ENCODE measurements around the gene LAMA5. TPM values are rescaled to one million over a fixed set of nuclear protein-coding genes. Genes with fewer than 3 reads are reported as not detected.

Gene LAMA5
- total and polyA plus RNA-seq, 4 donors = 116 to 315 (median 244) TPM

DNA sequence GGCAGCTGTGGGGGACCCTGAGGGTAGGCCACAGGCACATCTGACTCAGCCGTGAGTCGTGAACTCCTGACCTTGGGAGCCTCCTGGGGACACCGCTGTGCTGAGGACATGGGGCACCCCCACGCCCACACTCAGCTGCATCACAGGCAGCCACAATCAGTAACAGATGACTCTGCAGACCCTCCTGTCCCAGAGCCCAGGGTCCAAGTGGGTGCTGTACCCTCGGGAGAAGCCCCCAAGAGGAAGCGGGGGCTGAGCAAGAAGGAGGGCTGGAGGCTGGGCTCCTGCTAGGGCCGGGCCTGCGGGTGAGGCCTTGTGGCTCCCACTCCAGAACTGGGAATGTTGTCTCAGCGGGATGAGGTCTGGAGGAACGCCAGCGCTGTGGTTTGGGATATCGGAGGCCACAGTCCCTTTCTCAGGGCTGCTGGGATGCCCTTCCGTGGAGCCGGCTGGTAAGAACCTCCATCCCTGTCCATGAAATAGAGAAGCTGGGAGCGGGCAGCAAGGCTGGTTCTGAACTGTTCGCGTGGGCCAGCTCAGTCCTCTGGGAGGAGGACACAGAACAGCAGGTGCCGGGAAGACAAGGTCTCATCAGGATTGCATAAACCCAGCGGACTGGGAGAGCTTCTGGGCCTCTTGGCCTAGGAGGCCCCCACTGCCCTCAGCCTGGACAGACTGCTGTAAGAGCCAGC lies 3.1 kb upstream of the LAMA5 start:
- peak in 2 of 3 donors; percentile 44 to 68 for DNase-seq

DNA sequence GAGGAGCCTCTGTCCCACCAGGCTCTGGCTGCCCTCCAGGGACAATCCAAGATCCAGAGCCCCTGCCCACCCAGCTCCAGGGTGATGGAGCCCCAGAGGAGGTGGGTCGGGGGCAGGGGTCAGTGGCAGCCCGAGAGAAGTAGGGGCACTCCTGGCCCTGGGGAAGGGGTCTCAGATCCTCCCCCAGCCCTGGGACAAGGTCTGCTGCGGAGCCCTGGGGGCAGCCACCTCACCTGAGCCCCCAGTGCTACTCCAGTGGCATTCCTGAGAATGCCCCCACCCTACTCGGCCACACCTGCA lies 2.7 kb upstream of the LAMA5 start:
- 64 to 75% methylated on average over 4 of the region's 4 CpGs for WGBS, 2 donors
- no peaks in the 10 kb centered on the region for H3K9me3 ChIP-seq (ENCODE audit: control insufficient read depth in 4 of 4, insufficient read depth in 3 of 4, low read length in 3 of 4)
- no peak overlapping the region for H3K4me3 ChIP-seq
- peaks cover 0 to 58% (median 39%) of the 10 kb centered on the region in 5 donors for H3K4me1 ChIP-seq (ENCODE audit: control insufficient read depth in 5 of 5, insufficient read depth in 5 of 5, low read length in 5 of 5)
- ATAC-seq (ENCODE audit: insufficient read depth, low FRiP score) = no peak
- no peaks in the 10 kb centered on the region for H3K36me3 ChIP-seq (ENCODE audit: control insufficient read depth in 4 of 4, insufficient read depth in 4 of 4, low read length in 4 of 4)
- no peaks in the 10 kb centered on the region for H3K27me3 ChIP-seq (ENCODE audit: control insufficient read depth in 3 of 3, insufficient read depth in 3 of 3, low read length in 2 of 3)
- TF ChIP-seq, protein P1, sequence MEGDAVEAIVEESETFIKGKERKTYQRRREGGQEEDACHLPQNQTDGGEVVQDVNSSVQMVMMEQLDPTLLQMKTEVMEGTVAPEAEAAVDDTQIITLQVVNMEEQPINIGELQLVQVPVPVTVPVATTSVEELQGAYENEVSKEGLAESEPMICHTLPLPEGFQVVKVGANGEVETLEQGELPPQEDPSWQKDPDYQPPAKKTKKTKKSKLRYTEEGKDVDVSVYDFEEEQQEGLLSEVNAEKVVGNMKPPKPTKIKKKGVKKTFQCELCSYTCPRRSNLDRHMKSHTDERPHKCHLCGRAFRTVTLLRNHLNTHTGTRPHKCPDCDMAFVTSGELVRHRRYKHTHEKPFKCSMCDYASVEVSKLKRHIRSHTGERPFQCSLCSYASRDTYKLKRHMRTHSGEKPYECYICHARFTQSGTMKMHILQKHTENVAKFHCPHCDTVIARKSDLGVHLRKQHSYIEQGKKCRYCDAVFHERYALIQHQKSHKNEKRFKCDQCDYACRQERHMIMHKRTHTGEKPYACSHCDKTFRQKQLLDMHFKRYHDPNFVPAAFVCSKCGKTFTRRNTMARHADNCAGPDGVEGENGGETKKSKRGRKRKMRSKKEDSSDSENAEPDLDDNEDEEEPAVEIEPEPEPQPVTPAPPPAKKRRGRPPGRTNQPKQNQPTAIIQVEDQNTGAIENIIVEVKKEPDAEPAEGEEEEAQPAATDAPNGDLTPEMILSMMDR (IDR thresholded peaks at IDR 0.05; ENCODE audit: control extremely low read depth, extremely low read depth) = no peak
- DNase-seq = no peak
- peak overlapping the region in 1 of 2 donors; percentile 34 for H3K27ac ChIP-seq (ENCODE audit: low read depth in 1 of 2, low read length in 1 of 2)
- no peak overlapping the region for H3K9ac ChIP-seq (ENCODE audit: insufficient read depth in 1 of 2, low read length in 2 of 2)

More for the DNA sequence above, 3.1 kb upstream of the LAMA5 start:
- peak overlapping the region in 1 of 2 donors; percentile 34 for H3K27ac ChIP-seq (ENCODE audit: low read depth in 1 of 2, low read length in 1 of 2)
- 61 to 80% methylated on average over 19 of the region's 19 CpGs for WGBS, 2 donors
- no peak overlapping the region for H3K4me3 ChIP-seq
- no peaks in the 10 kb centered on the region for H3K27me3 ChIP-seq (ENCODE audit: control insufficient read depth in 3 of 3, insufficient read depth in 3 of 3, low read length in 2 of 3)
- ATAC-seq (ENCODE audit: insufficient read depth, low FRiP score) = no peak
- no peaks in the 10 kb centered on the region for H3K36me3 ChIP-seq (ENCODE audit: control insufficient read depth in 4 of 4, insufficient read depth in 4 of 4, low read length in 4 of 4)
- no peak overlapping the region for H3K9ac ChIP-seq (ENCODE audit: insufficient read depth in 1 of 2, low read length in 2 of 2)
- TF ChIP-seq, protein P1 (IDR thresholded peaks at IDR 0.05; ENCODE audit: control extremely low read depth, extremely low read depth) = no peak
- H3K4me1 ChIP-seq (ENCODE audit: control insufficient read depth in 5 of 5, insufficient read depth in 5 of 5, low read length in 5 of 5) = peaks cover 0 to 60% (median 41%) of the 10 kb centered on the region in 5 donors
- no peaks in the 10 kb centered on the region for H3K9me3 ChIP-seq (ENCODE audit: control insufficient read depth in 4 of 4, insufficient read depth in 3 of 4, low read length in 3 of 4)

DNA sequence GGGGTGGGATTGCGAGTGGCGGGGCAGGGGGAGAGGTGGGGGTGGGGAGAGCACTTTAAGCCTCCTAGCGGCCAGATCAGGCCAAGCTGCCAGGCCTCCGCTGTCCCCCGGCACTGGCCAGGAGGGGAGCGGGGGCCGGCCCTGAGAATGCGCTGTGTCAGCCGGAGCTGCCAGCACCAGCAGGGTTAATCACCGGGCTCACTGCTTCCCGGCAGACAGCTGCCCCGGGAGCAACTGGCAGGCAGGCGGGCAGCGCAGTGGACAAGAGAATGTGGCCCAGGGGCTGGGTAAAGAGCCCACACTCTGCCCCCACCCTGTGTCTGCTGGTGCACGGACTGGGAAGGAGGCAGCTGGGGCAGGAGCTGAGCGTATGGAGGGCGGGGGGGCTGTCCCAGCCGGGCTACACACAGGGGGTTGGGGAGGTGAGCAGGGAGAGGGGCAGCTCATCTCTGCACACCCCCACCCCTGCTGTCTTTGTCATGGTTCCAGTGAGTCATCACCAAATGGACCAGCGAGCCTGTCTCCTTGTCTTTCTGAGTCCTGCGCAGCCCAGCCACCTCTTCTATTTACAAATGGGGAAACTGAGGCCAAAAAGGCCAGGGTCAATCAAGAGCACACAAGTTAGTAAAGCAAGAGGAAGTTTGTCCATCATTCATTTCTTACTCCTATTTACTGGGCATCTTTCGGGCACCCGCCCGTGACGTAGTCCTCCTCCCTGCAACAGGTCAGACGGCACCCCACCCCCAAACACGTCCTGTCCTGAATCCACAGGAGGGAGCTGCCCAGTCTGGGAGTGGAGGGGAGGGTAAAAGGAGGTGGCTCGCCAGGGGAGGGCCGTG lies 2.1 kb upstream of the LAMA5 start:
- H3K4me3 ChIP-seq = no peak overlapping the region
- no peak for ATAC-seq (ENCODE audit: insufficient read depth, low FRiP score)
- H3K27ac ChIP-seq (ENCODE audit: low read depth in 1 of 2, low read length in 1 of 2) = no peak overlapping the region
- 23 to 28% methylated on average over 26 to 28 of the region's 28 CpGs for WGBS, 2 donors
- no peak overlapping the region for H3K9ac ChIP-seq (ENCODE audit: insufficient read depth in 1 of 2, low read length in 2 of 2)
- peaks cover 0 to 55% (median 35%) of the 10 kb centered on the region in 5 donors for H3K4me1 ChIP-seq (ENCODE audit: control insufficient read depth in 5 of 5, insufficient read depth in 5 of 5, low read length in 5 of 5)
- no peaks in the 10 kb centered on the region for H3K36me3 ChIP-seq (ENCODE audit: control insufficient read depth in 4 of 4, insufficient read depth in 4 of 4, low read length in 4 of 4)
- DNase-seq = peak in 2 of 3 donors; percentile 41 to 61
- TF ChIP-seq, protein P1 (IDR thresholded peaks at IDR 0.05; ENCODE audit: control extremely low read depth, extremely low read depth) = no peak
- no peaks in the 10 kb centered on the region for H3K9me3 ChIP-seq (ENCODE audit: control insufficient read depth in 4 of 4, insufficient read depth in 3 of 4, low read length in 3 of 4)
- no peaks in the 10 kb centered on the region for H3K27me3 ChIP-seq (ENCODE audit: control insufficient read depth in 3 of 3, insufficient read depth in 3 of 3, low read length in 2 of 3)
